ENCODE data around the gene WBP2NL. TPM values are rescaled to one million over a fixed set of nuclear protein-coding genes. Genes with fewer than 3 reads are reported as not detected.
A peak's percentile ranks its signal among the peaks of the same experiment; 100 is the strongest.

Gene WBP2NL
- total and polyA plus RNA-seq, 2 donors (not counting 1 experiment from before 2014, with no cell fraction given), result 1.6 to 10.4 TPM

DNA sequence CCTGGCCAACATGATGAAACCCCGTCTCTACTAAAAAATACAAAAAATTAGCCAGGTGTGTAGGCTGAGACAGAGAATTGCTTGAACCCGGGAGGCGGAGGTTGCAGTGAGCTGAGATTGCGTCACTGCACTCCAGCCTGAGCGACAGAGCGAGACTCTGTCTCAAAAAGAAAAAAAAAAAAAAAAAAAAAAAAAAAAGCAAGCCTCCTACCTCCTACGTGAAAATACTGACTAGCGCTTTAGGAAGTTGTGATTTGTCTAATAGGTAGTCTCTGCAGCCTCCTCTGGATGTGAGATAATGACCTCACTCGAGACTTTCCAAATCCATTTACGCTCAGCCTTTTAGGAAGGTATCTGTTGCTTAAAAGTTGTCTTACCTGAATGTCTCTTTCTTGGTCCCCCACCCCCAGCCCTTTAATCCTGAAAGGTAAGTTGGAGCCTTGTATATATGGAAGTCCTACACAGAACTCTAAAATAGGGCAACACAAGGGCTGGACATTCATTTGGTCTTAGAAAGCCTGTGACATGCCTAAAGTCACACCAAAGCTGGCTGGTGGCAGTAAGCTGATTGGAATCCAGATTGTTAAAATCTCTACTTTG lies 23.8 kb upstream of the WBP2NL start:
- DNase-seq, result no peak
- H3K27ac Mint-ChIP-seq, result no peak overlapping the region
- TF ChIP-seq EZH2 (IDR thresholded peaks at IDR 0.05; ENCODE audit: borderline replicate concordance, insufficient read depth, low read depth, low read length, poor library complexity, severe bottlenecking) (no peak), CTCF (IDR thresholded peaks at IDR 0.05) (no peak)
- H3K4me2 ChIP-seq (replicated peaks; ENCODE audit: low read depth, low read length, poor library complexity, severe bottlenecking), result no peak overlapping the region
- no peak overlapping the region for H2AFZ ChIP-seq (ENCODE audit: insufficient read depth, low read depth, low read length, poor library complexity, severe bottlenecking)
- no peaks in the 10 kb centered on the region for H3K36me3 ChIP-seq (replicated peaks in 1 of 2; ENCODE audit: control extremely low read depth in 1 of 2, control insufficient read depth in 1 of 2, extremely low read depth in 1 of 2, insufficient read depth in 2 of 2, low read length in 1 of 2)
- no peak overlapping the region for H3K4me3 ChIP-seq (ENCODE audit: control extremely low read depth in 1 of 5, extremely low read depth in 1 of 5, insufficient read depth in 1 of 5, low read depth in 2 of 5, low read length in 4 of 5)
- ChIA-PET CTCF (no interaction called here), POLR2A (interaction anchor here (0.6 to 1.0 kb wide), 3 partner anchors 28 to 116 kb away, joined by 3 read pairs; partner anchors contain the start of genes CENPM and NDUFA6)
- H3K27ac ChIP-seq (ENCODE audit: low read length in 2 of 2), result no peak overlapping the region
- no peaks in the 10 kb centered on the region for H4K20me1 ChIP-seq (ENCODE audit: control insufficient read depth, insufficient read depth, low read length, poor library complexity, severe bottlenecking)
- H3K9ac ChIP-seq (ENCODE audit: low read length), result no peak overlapping the region
- no peaks in the 10 kb centered on the region for H3K79me2 ChIP-seq (ENCODE audit: control insufficient read depth, insufficient read depth, low read length)
- peaks cover 10 to 12% of the 10 kb centered on the region in 2 donors for H3K4me1 ChIP-seq (ENCODE audit: control insufficient read depth in 2 of 2, insufficient read depth in 2 of 2, low read length in 2 of 2)
- peak overlapping the region; percentile 69 for H3K4me3 Mint-ChIP-seq
- peaks cover 16% of the 10 kb centered on the region for H3K4me1 Mint-ChIP-seq
- H3K9me3 ChIP-seq (ENCODE audit: control extremely low read depth in 1 of 3, control insufficient read depth in 2 of 3, insufficient read depth in 1 of 3, low read length in 2 of 3), result peaks cover 0 to 2% (median 0%) of the 10 kb centered on the region in 3 donors
- intact Hi-C loops (cut with micrococcal nuclease), result no loop called here
- H3K27me3 Mint-ChIP-seq, result peaks cover 50% of the 10 kb centered on the region
- peak; percentile 21 for ATAC-seq (ENCODE audit: low read depth)
- H3K27me3 ChIP-seq (replicated peaks in 1 of 4; ENCODE audit: control extremely low read depth in 1 of 4, control insufficient read depth in 3 of 4, insufficient read depth in 4 of 4, low read length in 3 of 4), result peaks cover 0 to 60% (median 26%) of the 10 kb centered on the region in 4 experiments
- no CpG with 5 or more reads among the region's 10 CpGs for WGBS (ENCODE audit: insufficient coverage)
- H3K9me3 Mint-ChIP-seq (ENCODE audit: insufficient read depth), result no peaks in the 10 kb centered on the region

GRCh38 chr22:41975299-41976069 lies 23.1 kb upstream of the WBP2NL start:
- Histone ChIP-seq H3K27ac (ENCODE audit: low read length in 2 of 2) (no peak overlapping the region), H2AFZ (ENCODE audit: insufficient read depth, low read depth, low read length, poor library complexity, severe bottlenecking) (no peak overlapping the region), H3K27me3 (replicated peaks in 1 of 4; ENCODE audit: control extremely low read depth in 1 of 4, control insufficient read depth in 3 of 4, insufficient read depth in 4 of 4, low read length in 3 of 4) (peaks cover 0 to 60% (median 26%) of the 10 kb centered on the region in 4 experiments), H3K9me3 (ENCODE audit: control extremely low read depth in 1 of 3, control insufficient read depth in 2 of 3, insufficient read depth in 1 of 3, low read length in 2 of 3) (peaks cover 0 to 2% (median 0%) of the 10 kb centered on the region in 3 donors), H4K20me1 (ENCODE audit: control insufficient read depth, insufficient read depth, low read length, poor library complexity, severe bottlenecking) (no peaks in the 10 kb centered on the region), H3K4me2 (replicated peaks; ENCODE audit: low read depth, low read length, poor library complexity, severe bottlenecking) (peak overlapping the region; percentile 97), H3K4me1 (ENCODE audit: control insufficient read depth in 2 of 2, insufficient read depth in 2 of 2, low read length in 2 of 2) (peaks cover 10 to 12% of the 10 kb centered on the region in 2 donors), H3K9ac (ENCODE audit: low read length) (no peak overlapping the region), H3K4me3 (ENCODE audit: control extremely low read depth in 1 of 5, extremely low read depth in 1 of 5, insufficient read depth in 1 of 5, low read depth in 2 of 5, low read length in 4 of 5) (no peak overlapping the region), H3K79me2 (ENCODE audit: control insufficient read depth, insufficient read depth, low read length) (no peaks in the 10 kb centered on the region), H3K36me3 (replicated peaks in 1 of 2; ENCODE audit: control extremely low read depth in 1 of 2, control insufficient read depth in 1 of 2, extremely low read depth in 1 of 2, insufficient read depth in 2 of 2, low read length in 1 of 2) (no peaks in the 10 kb centered on the region)
- TF ChIP-seq CTCF (IDR thresholded peaks at IDR 0.05) (no peak), EZH2 (IDR thresholded peaks at IDR 0.05; ENCODE audit: borderline replicate concordance, insufficient read depth, low read depth, low read length, poor library complexity, severe bottlenecking) (no peak)
- intact Hi-C loops (cut with micrococcal nuclease), result no loop called here
- H3K27ac Mint-ChIP-seq, result no peak overlapping the region
- DNase-seq, result no peak
- peaks cover 16% of the 10 kb centered on the region for H3K4me1 Mint-ChIP-seq
- CTCF ChIA-PET, result no interaction called here
- WGBS (ENCODE audit: insufficient coverage), result 86% methylated on average over 12 of the region's 12 CpGs
- ATAC-seq (ENCODE audit: low read depth), result no peak
- POLR2A ChIA-PET, result interaction anchor here (0.9 to 1.0 kb wide), 2 partner anchors 28 to 115 kb away, joined by 3 read pairs; partner anchors contain the start of genes CENPM and NDUFA6
- no peaks in the 10 kb centered on the region for H3K9me3 Mint-ChIP-seq (ENCODE audit: insufficient read depth)
- peak overlapping the region; percentile 69 for H3K4me3 Mint-ChIP-seq
- peaks cover 47% of the 10 kb centered on the region for H3K27me3 Mint-ChIP-seq

All from B cell (primary cell).